ENCODE data around the gene WFIKKN2.

The WFIKKN2 gene

GRCh38 chr17:50836826-50837225 is 1.4 kb downstream of the WFIKKN2 start:
- no peak for DNase-seq

GRCh38 chr17:50837286-50837979 is 2.0 kb downstream of the WFIKKN2 start:
- no peak for DNase-seq

- DNase-seq: no peak
Measured at GRCh38 chr17:50837980-50838954, 2.9 kb downstream of the WFIKKN2 start.

- no peak for DNase-seq
Measured at GRCh38 chr17:50839591-50840310, 4.4 kb downstream of the WFIKKN2 start.

GRCh38 chr17:50840311-50840851 is 5.0 kb downstream of the WFIKKN2 start:
- no peak for DNase-seq

- DNase-seq: no peak
Measured at GRCh38 chr17:50841277-50841948, 6.0 kb downstream of the WFIKKN2 start.

GRCh38 chr17:50841949-50842354 is 6.6 kb downstream of the WFIKKN2 start:
- peak; percentile 61 for DNase-seq

- DNase-seq: no peak
Measured at GRCh38 chr17:50842506-50843149, 7.2 kb downstream of the WFIKKN2 start.

GRCh38 chr17:50843150-50843905 is 7.9 kb downstream of the WFIKKN2 start:
- no peak for DNase-seq

- no peak for DNase-seq
Measured at GRCh38 chr17:50844117-50844700, 8.8 kb downstream of the WFIKKN2 start.

GRCh38 chr17:50845240-50846147 is 10.1 kb downstream of the WFIKKN2 start:
- peak; percentile 25 for DNase-seq

- DNase-seq: no peak
Measured at GRCh38 chr17:50847566-50847965, 12.2 kb downstream of the WFIKKN2 start.

- DNase-seq: no peak
Measured at GRCh38 chr17:50848039-50848438, 12.7 kb downstream of the WFIKKN2 start.

- DNase-seq: no peak
Measured at GRCh38 chr17:50848711-50849110, 13.3 kb downstream of the WFIKKN2 start.

- DNase-seq: no peak
Measured at GRCh38 chr17:50850640-50851039, 15.3 kb downstream of the WFIKKN2 start.

GRCh38 chr17:50853015-50853615 is 17.7 kb downstream of the WFIKKN2 start:
- no peak for DNase-seq

- no peak for DNase-seq
Measured at GRCh38 chr17:50853781-50854180, 18.4 kb downstream of the WFIKKN2 start.

GRCh38 chr17:50855708-50856330 is 20.4 kb downstream of the WFIKKN2 start:
- no peak for DNase-seq

Measured in fibroblast of skin of abdomen (primary cell).